AML-193 (cell line): ENCODE data around the gene MRPL37.

Experiments used
- DNase-seq, 2 experiments: peaks; one replicate each; lab custom pipeline; 2025; lab: John Stamatoyannopoulos, UW

Gene MRPL37

DNA sequence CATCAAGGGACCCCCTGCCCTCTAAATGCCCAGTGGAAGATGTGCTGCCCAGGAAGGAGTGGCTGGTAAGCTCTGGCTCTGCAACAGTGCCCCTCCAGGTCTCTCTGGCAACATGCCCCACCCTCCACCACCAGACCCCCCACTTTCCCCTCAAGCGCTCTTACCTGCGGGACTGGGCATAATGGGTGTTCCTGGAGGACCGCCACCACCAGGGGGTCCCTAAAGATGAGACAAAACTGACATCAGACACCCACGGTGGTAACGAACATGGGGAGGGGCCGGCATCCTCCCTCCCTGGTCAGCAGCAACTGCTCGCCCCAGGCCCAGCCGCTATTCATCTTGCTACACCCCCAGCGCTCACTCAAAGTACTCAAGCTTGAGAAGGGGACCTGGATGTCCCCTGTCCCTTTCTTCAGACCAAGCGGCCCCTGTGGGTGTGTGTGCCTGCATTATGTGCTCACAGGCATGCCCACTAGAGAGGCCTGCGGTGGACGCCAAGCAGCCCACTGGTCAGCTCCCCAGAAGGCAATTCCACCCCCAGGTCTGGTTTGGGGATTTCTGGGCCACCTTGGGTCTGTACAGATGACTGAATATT is 40.9 kb downstream of the MRPL37 start:
- DNase-seq, result no peak

DNA sequence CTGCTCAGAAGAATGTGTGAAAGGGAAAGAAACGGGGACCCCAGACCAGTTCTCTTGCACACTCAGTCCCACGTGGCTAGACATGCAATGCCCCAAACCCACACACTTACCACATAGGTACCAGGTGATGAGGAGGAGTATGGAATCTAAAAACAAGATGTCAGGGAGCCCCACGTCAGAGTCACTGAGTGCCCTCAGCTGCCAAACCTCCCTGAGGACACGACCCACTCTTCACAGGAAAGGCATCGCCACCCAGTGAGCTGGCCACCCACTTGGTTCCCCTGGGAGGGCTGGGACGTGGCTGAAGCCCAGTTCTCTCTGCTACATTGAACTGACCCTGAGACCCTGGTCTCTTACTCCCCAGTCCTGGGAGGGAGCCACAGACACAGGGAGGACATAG is 41.4 kb downstream of the MRPL37 start:
- DNase-seq, result no peak

DNA sequence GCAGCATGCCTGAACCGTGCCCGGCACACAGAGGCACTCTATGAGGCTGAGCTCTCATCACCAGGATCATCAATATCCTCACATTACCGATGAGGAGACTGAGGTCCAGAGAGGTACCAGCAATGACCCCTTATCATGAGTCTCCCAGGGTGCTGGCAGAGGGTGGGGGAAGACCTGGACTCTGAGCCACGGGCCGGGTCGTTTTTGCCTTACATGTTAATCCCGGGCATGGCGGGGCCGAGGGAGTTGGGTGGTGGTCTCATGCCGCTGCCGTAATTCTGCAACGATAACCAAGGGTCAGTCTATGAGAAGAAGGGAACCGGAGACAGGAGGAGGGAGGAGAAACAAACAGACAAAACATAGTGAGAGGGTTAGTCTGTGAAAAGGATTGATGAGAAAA is 43.1 kb downstream of the MRPL37 start:
- no peak for DNase-seq

DNA sequence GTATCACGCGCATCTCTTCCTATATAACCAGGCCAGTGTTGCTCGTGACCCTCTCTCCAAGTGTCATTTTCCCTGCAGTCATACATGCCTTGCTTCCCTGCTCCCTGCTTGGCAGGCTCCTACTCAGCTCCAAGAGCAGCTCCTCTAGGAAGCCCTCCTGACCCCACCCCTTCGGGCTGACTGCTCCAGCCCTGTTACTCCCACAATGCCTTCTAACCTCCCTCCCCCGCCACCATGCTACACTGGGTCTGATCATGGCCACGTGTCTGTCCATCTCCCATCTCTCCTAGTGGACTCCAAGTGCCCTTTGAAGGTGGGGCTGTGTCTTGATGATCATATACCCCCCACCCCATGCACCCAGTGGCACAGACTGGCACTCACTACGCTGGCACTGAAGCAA is 44.7 kb downstream of the MRPL37 start:
- DNase-seq, result no peak

DNA sequence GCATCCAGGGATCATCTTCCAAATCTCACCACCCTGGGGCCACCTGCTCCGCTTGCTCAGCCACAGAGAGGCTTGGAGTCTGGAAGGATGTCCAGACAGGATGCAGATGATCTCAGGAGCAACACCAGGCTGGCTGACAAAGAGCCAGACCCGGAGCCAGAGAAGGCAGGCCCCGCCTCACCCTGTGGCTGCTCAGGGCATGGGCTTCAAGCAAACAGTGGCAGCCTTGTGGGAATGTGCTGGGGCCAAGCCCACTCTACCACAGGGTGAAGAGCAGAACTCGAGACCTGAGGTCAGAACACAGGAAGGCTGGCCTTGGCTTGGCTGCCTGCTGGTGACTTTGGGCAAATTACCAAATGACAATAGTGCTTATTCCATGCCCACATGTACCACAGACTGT is 45.5 kb downstream of the MRPL37 start:
- DNase-seq, result no peak

DNA sequence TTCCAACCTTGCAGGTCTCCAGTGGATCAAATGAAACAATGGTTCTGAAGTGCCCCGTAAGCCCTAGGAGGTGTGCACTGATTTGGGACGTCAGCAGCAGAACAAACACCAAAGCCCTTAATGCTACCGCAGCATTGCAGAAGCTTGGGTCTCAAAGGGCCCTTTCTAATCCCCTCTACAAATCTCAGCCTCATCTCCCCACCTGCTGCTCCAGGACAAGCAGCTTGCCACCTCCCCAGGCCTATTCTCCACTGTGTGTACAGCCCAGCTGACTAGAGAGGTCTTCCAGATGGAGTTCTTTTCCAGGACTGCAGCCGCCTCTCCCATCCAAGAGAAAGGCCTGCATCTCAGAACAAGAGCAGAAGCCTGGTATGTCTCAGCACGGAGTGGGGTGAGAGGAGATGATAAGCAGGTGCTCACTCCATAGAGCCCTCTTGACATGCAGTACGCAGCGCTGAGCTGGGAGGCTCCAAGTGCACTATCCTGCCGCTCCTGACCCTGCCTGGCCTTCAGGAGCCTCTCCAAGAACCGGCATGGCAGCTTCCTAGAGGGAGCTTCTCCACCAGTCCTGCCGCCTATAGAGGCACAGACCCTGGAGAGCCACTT is 46.3 kb downstream of the MRPL37 start:
- DNase-seq, result no peak

DNA sequence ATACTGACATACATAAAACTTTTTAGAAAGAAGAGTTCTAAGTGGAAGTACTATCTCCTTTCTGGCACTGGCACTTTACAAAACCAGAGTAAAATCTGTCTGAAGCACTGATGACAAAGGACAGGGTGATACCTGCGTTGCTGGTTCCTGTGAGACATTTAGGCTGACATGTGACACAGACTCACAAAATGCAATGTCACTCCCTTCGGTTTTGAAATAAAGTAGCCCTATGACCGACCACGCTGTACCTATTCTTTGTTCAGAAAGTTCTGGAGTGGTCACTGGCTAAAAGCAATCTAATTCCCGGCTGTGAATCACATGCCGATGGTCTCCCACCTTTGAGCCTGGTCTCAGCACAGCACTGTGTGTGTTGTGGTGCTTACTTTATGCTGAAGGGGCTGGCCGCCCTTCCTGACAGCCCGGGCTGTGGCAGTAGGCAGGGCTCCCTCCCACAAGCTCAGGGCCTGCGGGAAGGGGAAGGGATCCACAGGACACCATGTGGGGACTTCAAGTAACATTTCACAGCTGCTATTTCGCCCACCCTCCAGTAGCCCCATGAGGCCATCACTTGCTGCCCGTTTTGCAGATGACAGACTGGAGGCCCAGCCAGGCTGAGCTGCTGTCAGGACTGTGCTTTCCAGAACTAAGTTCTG is 48.0 kb downstream of the MRPL37 start:
- no peak for DNase-seq

DNA sequence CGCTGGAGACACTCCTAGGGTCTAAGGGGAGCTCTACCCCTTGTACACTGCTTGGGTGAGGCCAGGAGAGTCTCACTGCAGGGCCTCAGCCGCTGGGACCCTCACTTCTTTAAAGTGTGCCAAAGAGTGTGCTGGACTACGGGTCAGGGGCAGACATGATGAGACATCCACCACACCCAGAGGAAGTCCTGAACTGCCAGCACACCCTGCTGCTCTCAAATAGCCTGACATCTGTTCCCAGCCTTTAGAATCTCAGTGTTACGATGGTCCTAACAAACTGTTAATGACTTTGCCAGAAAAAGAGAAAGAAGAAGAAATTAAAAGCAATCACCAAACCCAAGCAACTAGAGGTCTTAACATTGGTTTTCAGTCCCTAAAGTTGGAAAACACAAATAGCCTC is 49.0 kb downstream of the MRPL37 start:
- no peak for DNase-seq

DNA sequence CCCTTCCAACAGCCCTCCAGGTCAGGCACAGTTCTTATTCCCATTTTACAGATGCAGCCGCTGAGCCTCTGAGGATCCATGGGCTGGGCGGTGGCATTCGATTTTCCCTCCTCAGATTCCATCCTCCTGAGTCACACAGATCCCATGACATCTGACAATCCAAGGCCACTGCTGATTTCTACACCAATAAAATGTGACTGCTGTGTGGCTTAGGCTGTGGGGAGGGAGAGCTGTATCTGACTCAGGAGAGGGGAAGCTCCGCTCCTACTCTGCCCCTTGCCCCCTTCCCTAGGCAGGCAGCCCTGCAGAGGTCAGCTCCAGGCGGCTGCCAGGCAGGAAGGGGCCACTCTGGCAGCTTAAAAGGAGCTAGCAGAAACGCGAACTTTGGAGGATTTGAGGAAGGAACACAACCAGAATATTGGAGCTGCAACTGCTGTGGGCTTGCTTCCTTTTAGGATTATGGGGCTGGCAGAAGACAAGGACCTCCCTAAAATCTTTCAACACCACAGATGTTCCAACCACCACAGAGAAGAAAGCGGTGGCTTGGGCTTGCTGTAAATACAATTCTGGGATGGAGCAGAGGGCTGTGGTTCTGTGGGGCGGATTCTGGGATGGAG is 50.0 kb downstream of the MRPL37 start:
- no peak for DNase-seq

DNA sequence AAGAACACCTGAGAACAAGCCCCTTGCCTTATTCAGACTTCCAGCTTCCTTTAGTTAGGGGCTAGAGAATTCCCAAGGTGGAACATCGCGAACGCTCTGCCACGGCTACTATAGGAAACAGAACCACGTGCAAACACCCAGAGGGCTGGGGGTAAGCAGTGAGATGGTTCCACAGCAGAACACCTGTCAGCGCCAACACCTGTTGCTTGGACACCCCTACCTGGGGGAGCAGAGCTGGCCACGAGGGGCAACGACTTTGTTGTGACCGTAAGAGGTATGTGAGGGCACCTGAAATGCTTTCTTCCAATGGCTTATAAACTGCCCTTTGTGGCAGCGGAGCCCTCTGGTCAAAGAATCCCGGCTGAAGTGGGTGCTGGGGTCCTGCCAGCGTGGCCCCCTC is 50.7 kb downstream of the MRPL37 start:
- DNase-seq, result no peak

DNA sequence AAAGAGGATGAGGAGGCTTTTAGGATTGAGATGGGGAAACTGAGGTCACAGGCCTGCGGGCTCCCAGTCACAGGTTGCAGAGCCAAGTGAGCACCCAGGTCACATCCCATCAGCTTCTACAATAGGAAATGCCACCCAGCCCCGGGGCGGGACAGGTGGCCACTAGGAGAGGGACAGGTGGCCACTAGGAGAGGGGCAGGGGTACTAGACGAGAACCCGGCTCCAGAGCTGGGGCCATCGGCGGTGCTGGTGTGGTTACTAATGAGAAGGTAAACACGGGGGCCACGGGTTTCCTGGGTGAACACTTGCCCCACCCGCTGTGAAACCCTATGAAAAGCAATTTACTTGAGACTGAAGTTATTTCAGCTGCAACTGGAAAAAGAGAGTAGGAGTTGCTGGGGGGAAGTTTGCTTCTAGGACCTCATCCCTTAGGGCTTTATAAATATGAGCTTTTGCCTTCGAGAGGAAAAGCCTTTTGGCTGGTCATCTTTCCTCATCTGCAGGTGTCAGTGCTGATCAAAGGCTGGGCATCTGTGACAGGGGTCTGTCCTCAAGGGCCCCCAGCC is 52.5 kb downstream of the MRPL37 start:
- DNase-seq, result no peak

DNA sequence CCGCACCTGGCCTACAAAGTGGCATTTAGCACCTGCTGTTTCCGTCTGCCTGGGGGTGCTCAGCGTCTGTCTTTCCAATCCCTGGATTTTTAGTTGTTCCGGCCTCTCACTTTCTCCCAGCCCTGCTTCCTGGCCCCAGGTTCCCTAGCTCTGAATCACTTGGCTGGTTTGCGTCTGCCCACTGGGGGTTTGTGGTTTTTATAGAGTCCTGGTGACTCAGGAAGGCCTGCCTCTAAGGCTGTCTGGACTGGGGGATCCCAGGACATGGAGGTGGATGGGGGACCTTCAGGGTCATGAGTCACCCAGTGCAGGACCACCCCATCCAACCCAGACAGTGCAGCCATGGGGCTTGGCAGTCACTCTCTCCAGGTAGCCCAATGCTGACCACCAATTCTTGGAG is 53.5 kb downstream of the MRPL37 start:
- no peak for DNase-seq

DNA sequence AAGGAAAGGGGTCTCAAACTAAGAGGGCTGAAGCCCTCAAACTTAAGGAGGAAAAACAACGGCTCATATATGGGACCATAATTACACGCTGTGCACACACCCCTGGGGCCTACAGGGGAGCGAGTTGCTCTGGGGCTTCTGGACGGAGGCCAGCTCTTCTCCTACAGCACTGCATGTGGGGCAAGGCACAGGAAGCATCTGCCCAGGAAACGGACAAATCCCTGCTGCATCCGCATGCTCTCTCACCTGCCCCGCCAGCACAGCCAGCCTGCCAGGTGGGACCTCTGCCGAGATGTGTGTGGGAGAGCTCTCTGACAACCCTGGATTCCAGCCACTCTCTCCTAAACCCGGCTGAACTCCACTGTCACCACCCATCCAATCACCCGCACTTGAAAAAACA is 54.1 kb downstream of the MRPL37 start:
- DNase-seq, result no peak

DNA sequence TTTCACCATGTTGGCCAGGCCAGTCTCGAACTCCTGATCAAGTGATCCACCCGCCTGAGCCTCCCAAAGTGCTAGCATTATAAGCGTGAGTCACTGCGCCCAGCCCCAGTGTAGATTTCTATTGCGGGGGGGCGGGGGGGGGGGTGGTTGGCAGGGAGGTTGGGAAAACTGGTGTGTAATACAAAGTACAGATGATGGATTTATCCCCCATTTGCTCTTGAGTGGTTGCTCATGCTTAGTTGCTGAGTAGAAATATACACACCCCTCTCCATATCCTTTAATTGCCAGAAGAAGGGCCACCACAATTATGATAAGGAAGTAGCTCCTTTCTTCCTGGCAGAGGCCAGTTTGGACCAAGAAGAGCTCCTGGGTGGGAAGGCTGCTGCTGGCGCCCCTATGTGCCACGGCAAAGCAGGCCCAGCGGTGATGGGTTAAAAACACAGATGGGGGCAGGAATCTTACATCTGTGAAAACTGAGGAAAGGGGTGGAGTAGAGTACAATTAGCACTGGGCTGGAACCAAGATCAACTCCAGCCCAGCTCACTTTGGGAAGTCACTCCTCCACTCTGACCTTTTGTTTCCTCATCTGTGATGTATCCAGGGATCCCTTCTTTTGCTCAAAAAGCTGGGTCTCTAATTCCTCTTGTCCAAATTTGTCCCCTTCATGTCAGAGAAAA is 55.2 kb downstream of the MRPL37 start:
- DNase-seq, result no peak

DNA sequence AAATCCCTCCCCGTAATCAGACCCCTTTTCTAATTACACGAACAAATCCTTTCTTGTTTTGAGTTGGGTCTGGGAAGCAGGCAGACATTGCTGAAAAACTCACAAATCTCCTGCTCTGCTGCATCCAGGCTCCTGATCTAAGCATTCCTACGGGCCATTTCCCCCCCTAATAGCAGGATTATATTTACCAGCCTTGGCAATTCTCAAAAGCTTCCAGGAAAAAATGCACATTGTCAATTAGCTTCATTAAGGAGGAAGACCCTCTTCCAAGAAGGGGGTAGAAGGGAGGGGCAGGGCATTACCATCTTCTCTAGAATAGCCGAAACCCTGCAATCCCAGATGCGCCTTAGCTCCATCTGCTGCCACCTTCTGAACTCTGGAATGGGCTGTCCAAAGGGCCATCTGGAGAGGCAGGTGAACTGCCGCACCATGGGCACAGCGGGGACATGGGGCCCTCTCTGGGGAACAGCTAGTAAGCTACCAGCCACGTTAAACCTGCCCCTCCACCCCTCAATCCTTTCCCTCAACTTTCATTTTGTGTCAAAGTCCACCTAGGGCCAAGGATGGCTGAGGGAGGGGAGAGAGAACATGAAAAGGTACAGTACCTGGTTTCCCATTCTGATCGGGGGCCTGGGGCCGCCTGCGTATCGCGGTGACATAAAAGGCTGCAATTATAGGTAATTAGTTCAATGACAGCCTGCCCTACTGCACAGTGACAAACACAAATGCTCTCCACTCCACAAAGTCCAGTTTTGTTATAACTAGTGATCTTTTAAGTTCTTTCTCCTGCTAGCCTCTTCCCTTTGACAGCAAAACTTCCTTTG is 56.8 kb downstream of the MRPL37 start:
- DNase-seq, result no peak

DNA sequence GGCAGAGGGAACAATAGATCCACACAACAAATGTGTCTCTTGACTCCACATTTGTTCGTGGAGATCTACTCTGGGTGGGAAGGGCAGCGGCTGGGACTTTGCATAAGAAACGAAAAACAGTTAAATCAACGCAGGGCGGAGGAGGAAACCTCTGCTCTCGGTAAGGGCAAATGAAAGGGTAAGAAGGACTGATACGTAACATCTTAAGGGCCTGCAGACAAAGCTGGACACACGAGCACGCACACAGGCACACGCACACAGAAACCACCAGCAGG is 57.3 kb downstream of the MRPL37 start:
- no peak for DNase-seq

DNA sequence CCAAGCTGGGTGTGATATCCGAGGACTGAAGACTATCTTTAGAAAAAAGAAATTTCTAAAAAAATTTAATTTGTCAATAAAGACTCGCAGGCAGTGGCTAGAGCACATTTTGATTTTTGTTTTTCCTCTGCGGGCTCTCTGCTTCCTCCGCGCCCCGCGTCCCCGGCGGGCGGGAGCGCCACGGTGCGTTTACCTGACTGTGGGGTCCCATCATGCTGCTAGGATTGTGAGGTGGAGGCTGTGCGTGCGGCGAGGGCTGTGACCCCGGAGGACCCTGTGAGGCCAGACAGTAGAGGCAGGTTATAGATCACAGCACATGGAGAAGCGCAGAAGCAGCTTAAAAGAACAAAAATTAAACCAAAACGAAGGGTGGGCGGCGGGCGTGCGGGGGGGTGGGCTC is 57.9 kb downstream of the MRPL37 start:
- no peak for DNase-seq

DNA sequence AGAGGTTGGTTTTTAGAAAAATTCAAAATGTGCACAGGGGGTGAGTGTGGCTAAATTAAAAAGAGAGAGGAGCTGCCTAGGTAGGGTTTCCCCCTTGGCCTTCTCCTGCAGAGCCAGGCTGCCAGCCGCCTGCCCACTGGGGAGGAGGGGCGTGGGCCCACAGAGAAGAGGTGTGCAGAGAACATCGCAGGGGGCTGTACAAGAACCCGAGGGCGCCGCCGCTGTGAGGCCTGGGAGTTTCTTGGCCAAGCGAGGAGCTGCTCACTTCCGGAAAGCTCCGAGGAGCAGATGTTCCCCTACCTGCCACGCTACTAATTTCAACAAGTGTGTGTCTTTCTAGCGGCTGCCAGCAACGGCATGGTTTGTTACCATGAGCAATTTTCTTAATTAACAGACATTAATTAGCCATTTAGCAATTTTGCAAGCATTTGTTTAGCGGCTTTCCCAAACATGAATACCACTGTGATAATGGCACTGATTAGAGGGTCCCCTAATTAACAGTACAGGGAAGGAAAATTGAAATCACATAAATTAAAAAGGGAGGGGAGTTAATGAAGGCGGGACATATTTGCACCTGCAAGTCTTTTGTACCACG is 59.7 kb downstream of the MRPL37 start:
- DNase-seq, result no peak

DNA sequence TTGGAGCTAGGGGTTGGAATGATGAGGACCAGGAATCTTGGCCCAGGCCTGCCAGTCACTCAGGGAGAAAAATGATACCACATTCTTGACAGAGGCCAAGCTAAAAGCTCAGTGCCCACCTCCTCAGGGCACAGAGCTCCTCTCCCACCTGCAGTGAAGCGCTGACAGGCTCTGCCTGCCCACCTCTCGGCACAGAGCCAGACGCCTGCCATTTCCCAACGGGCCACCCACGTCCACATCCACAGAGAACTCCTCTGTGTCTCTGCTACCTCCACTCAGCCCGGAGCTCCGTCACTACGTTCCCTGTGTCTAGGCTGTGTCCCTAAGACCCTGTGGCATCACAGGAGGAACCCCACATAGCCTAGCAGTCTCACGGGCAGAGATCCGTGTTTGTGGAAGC is 60.8 kb downstream of the MRPL37 start:
- DNase-seq, result no peak

DNA sequence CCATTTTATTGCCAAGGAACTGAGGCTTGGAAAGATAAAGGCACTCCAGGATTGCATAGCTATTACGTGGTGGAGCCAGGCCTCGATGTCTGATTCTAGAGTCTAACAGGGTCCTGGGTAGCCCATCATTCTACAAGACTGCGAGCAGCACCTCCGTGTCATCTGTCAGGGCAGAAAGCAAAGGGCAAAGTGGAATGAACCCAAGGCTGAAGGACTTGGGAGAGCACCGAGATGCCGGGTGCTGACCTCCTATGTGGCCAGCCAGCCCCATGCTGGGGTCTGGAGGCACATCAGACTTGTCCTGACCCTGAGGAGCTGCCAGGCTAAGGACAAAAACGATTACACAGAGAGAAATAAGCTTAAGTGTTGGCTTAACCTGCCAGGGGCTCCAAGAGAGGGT is 62.3 kb downstream of the MRPL37 start:
- DNase-seq, result no peak

DNA sequence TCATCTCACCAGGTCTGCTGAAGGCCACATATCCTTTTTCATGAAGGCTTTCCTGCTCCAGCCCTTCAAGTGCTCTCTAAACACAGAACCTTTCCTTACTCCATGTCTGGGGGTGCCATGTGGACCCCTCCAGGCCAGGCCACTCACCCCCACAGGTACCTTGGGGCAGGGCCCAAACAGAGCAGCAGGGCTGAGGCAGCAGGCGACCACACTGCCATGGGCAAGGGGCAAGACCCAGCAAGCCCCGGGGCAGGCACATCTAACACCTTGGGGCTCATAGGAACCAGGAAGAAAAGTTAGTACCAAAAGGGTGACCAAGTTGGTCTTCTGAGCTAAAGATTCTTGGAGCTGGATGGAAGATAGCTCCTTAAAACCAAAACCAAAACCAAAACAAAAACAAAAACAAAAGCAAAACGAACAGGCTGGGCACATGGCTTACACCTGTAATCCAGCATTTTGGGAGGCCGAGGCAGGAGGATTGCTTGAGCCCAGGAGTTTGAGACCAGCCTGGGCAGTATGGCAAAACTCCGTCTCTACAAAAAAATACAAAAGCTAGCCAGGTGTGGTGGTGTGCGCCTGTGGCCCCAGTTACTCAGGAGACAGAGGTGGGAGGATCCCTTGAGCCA is 63.7 kb downstream of the MRPL37 start:
- DNase-seq, result no peak
